GM21576 (cell line): Measurements from ENCODE around the gene GTF2A1.

Experiments
- ATAC-seq: cut with Tn5 transposase; IDR thresholded peaks from one replicate; pipeline ENCODE4 v1.9.1; 2021; ENCODE audit warnings: mild to moderate bottlenecking, moderate library complexity; ENCODE audit not compliant: unreplicated experiment

The GTF2A1 gene

DNA sequence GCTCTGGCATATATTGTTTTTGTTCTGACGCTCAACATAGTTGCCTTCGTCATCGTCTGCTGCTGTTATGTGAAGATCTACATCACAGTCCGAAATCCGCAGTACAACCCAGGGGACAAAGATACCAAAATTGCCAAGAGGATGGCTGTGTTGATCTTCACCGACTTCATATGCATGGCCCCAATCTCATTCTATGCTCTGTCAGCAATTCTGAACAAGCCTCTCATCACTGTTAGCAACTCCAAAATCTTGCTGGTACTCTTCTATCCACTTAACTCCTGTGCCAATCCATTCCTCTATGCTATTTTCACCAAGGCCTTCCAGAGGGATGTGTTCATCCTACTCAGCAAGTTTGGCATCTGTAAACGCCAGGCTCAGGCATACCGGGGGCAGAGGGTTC lies 77.0 kb downstream of the GTF2A1 start:
- no peak for ATAC-seq

- no peak for ATAC-seq
These were observed 79.3 kb downstream of the GTF2A1 start for GRCh38 chr14:81141426-81141825.

GRCh38 chr14:81138429-81138828 lies 82.3 kb downstream of the GTF2A1 start:
- ATAC-seq: no peak

DNA sequence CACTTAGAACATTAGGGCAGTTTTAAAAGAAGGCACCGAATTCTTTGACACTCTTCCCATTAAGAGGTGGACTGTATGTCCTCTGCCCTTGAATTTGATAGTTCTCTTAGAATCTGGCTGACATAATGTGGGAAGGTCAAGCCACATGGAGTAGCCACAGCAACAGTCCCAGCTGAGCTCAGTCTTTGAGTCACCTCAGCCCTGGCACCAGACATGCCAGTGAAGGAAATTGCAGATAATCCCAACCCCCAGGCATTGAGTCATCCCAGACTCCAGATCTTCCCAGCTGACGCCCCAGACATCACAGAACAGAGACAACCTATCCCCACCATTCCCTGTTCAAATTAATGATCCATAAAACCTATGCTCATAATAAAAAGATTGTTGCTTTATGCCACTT lies 83.4 kb downstream of the GTF2A1 start:
- no peak for ATAC-seq

- ATAC-seq: no peak
These were observed 87.4 kb downstream of the GTF2A1 start for GRCh38 chr14:81133400-81133799.

- ATAC-seq: no peak
These were observed 88.3 kb downstream of the GTF2A1 start for GRCh38 chr14:81132468-81132867.

DNA sequence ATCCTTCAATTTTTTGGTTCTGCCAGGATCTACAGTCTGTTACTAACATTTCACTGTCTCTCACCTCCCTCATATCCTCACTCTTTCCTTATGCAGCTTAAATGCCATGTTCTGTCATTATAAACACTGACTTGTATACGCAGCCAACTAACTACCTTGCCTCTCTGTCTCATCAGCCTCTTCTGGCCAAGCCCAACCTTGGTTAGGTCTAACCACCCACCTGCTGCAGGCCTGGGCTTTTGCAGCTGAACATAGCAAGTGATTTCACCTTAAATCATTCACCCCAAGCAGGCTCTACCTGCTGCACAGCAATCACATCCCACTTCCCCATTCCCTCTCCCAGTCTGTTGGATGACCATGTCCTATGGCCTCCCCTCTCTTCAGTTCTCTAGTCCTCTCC lies 91.5 kb downstream of the GTF2A1 start:
- no peak for ATAC-seq

- no peak for ATAC-seq
These were observed 93.0 kb downstream of the GTF2A1 start for GRCh38 chr14:81127785-81128184.

DNA sequence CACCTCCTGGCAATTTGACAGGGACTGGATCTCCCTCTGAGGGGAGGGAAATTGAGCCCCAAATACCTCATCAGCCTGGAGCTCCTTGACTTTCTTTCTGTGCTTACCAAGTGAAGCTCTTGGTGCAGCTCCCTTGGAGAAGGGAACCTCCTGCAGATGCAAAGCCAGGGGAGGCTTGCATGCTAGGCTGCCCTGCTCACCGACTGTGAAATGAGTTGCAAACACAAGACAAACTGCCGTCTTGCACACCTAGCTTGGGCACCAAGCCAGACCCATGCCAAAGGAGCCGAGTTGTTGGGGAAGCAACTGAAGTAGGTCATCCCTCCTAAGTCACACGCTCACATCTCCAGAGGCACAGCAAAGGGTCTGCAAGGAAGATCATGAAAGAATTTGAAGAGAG lies 95.2 kb downstream of the GTF2A1 start:
- no peak for ATAC-seq
